PC-3 (cell line): ENCODE results near the gene RUFY3. TPM values are rescaled to one million over a fixed set of nuclear protein-coding genes. Genes with fewer than 3 reads are reported as not detected.

Experiments
- ATAC-seq: fragments of 200-7000 bp; cut with Tn5 transposase; 2 replicates; pipeline ENCODE4 v1.9.1; 2020; ENCODE audit warnings: mild to moderate bottlenecking, moderate library complexity
- BruUV-seq: library from RNA; stranded (reverse); fragments of 400-500 nt; replicated peaks from 2 replicates; lab custom pipeline; 2021; lab: Mats Ljungman, UMichigan
- CTCF ChIA-PET: fragments of 300-600 bp; sonication (Branson Sonifier 250); formaldehyde crosslinking; loops from one replicate; lab custom pipeline; 2022; ENCODE audit warnings: antibody characterized with exemption; lab: Charles Lee
- POLR2A ChIA-PET: fragments of 300-600 bp; sonication (Branson Sonifier 250); formaldehyde crosslinking; loops from one replicate; lab custom pipeline; 2022; ENCODE audit warnings: antibody characterized with exemption; ENCODE audit not compliant: unreplicated experiment; lab: Charles Lee
- DNase-seq: peaks from one replicate; pipeline ENCODE4 v3.0.0-alpha.2; 2015
- H2AFZ ChIP-seq: fragments of 300-600 bp; sonication (generic); 2 replicates; pipeline ENCODE4 v1.6.0; 2016; ENCODE audit warnings: antibody characterized with exemption, low read length
- H3F3A ChIP-seq: fragments of 300-600 bp; sonication (generic); one replicate; pipeline ENCODE4 v1.6.0; 2017; ENCODE audit warnings: antibody characterized with exemption, low read length, control low read depth, mild to moderate bottlenecking; ENCODE audit not compliant: unreplicated experiment
- H3K27ac ChIP-seq: fragments of 300-600 bp; sonication (generic); 2 replicates; pipeline ENCODE4 v1.5.1; 2016; ENCODE audit warnings: mild to moderate bottlenecking, low read length
- H3K27me3 ChIP-seq: fragments of 300-600 bp; sonication (generic); 2 replicates; pipeline ENCODE4 v1.6.1; 2016; ENCODE audit warnings: low read length, mixed read lengths
- H3K36me3 ChIP-seq: fragments of 300-600 bp; sonication (generic); 2 replicates; pipeline ENCODE4 v1.6.1; 2016; ENCODE audit warnings: low read depth, mixed run types, low read length, mixed read lengths
- H3K4me1 ChIP-seq: fragments of 300-600 bp; sonication (generic); 2 replicates; pipeline ENCODE4 v1.5.1; 2016; ENCODE audit warnings: low read length; ENCODE audit not compliant: insufficient read depth
- H3K4me2 ChIP-seq: fragments of 300-600 bp; sonication (generic); 2 replicates; pipeline ENCODE4 v1.6.0; 2016; ENCODE audit warnings: low read length
- H3K4me3 ChIP-seq: fragments of 300-600 bp; sonication (generic); 2 replicates; pipeline ENCODE4 v1.5.1; 2016; ENCODE audit warnings: mild to moderate bottlenecking, low read length, mixed read lengths
- H3K79me2 ChIP-seq: fragments of 300-600 bp; sonication (generic); 2 replicates; pipeline ENCODE4 v1.6.1; 2017; ENCODE audit warnings: low read length, mixed read lengths
- H3K9ac ChIP-seq: fragments of 300-600 bp; sonication (generic); 2 replicates; pipeline ENCODE4 v1.6.0; 2016; ENCODE audit warnings: mild to moderate bottlenecking, low read length
- H3K9me2 ChIP-seq: fragments of 300-600 bp; sonication (generic); replicated peaks from 2 replicates; pipeline ENCODE4 v1.6.1; 2016; ENCODE audit warnings: mixed run types, low read length, mixed read lengths
- H3K9me3 ChIP-seq: fragments of 300-600 bp; sonication (generic); 2 replicates; pipeline ENCODE4 v1.6.1; 2016; ENCODE audit warnings: low read length, mixed read lengths
- H4K20me1 ChIP-seq: fragments of 300-600 bp; sonication (generic); 2 replicates; pipeline ENCODE4 v1.6.1; 2016; ENCODE audit warnings: low read length, mixed read lengths
- EZH2 ChIP-seq: fragments of 300-600 bp; sonication (generic); IDR thresholded peaks from one replicate; pipeline ENCODE4 v1.6.1; 2017; ENCODE audit warnings: antibody characterized with exemption, mild to moderate bottlenecking, low read length; ENCODE audit not compliant: unreplicated experiment
- EZH2phosphoT487 ChIP-seq: fragments of 300-600 bp; sonication (generic); IDR thresholded peaks from 2 replicates; pipeline ENCODE4 v1.6.1; 2018; ENCODE audit warnings: mild to moderate bottlenecking, antibody characterized with exemption, low read length, borderline replicate concordance
- intact Hi-C: fragments of 100-400 bp; cut with micrococcal nuclease; formaldehyde crosslinking; loops from 2 replicates; pipeline ENCODE4 v1.9.0; 2023
- total RNA-seq: library from RNA; depleted of rRNA; stranded (reverse); fragments of >200 nt; gene quantifications from 2 replicates; pipeline ENCODE4 v1.2.3, GENCODE V29; 2014; rRNA removed
- TF ChIP-seq, protein P1 (sequence below): fragments of 300-600 bp; sonication (generic); conservative IDR thresholded peaks from 2 replicates; pipeline ENCODE4 v1.5.1; 2017; ENCODE audit warnings: antibody characterized with exemption, low read depth, mild to moderate bottlenecking, low read length

Gene RUFY3
- total RNA-seq, 1 experiment from 2014 or later = 25.6 TPM

DNA sequence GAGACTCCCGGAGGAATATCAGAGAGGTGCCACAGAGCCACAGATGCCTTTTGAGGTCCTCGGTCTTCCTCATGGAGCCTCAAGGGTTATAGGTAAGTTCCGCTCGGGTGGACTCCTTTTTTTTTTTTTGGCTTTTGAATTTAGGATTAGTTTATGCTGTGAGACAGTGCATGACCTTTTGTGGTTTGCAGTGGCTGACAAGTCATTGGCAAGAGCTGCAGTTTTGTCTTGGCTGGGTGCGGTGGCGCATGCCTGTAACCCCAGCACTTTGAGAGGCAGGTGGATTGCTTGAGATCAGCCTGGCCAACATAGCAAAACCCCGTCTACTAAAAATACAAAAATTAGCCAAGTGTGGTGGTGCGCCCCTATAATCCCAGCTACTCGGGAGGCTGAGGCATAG is 122.4 kb downstream of the RUFY3 start:
- Histone ChIP-seq H3K79me2 (peaks cover 5% of the 10 kb centered on the region), H3K4me3 (no peak overlapping the region), H2AFZ (no peak overlapping the region), H3K9me3 (no peaks in the 10 kb centered on the region), H3K9ac (no peak overlapping the region), H4K20me1 (no peaks in the 10 kb centered on the region), H3K4me1 (no peaks in the 10 kb centered on the region), H3F3A (no peaks in the 10 kb centered on the region), H3K27ac (no peak overlapping the region), H3K9me2 (no peaks in the 10 kb centered on the region), H3K4me2 (no peak overlapping the region), H3K36me3 (no peaks in the 10 kb centered on the region), H3K27me3 (no peaks in the 10 kb centered on the region)
- ATAC-seq (no peak), DNase-seq (no peak)
- BruUV-seq = no TSS peak
- intact Hi-C loops = no loop called here
- ChIA-PET CTCF (interaction anchor here (0.5 kb wide), 1 partner anchor 22 kb away, joined by 3 read pairs; no protein-coding TSS in a partner anchor), POLR2A (no interaction called here)
- no peak for TF ChIP-seq EZH2phosphoT487
- TF ChIP-seq, protein P1, sequence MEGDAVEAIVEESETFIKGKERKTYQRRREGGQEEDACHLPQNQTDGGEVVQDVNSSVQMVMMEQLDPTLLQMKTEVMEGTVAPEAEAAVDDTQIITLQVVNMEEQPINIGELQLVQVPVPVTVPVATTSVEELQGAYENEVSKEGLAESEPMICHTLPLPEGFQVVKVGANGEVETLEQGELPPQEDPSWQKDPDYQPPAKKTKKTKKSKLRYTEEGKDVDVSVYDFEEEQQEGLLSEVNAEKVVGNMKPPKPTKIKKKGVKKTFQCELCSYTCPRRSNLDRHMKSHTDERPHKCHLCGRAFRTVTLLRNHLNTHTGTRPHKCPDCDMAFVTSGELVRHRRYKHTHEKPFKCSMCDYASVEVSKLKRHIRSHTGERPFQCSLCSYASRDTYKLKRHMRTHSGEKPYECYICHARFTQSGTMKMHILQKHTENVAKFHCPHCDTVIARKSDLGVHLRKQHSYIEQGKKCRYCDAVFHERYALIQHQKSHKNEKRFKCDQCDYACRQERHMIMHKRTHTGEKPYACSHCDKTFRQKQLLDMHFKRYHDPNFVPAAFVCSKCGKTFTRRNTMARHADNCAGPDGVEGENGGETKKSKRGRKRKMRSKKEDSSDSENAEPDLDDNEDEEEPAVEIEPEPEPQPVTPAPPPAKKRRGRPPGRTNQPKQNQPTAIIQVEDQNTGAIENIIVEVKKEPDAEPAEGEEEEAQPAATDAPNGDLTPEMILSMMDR = no peak
- no peak for TF ChIP-seq EZH2

- Histone ChIP-seq H3K4me3 (no peak overlapping the region), H3K36me3 (no peaks in the 10 kb centered on the region), H3K9ac (no peak overlapping the region), H3K4me1 (no peaks in the 10 kb centered on the region), H3F3A (no peaks in the 10 kb centered on the region), H3K27ac (no peak overlapping the region), H3K9me3 (no peaks in the 10 kb centered on the region), H4K20me1 (no peaks in the 10 kb centered on the region), H2AFZ (0 out of 2 replicates have a peak overlapping the region, but pooled peaks have one; percentile 19), H3K27me3 (no peaks in the 10 kb centered on the region), H3K4me2 (no peak overlapping the region), H3K9me2 (no peaks in the 10 kb centered on the region), H3K79me2 (no peaks in the 10 kb centered on the region)
- ChIA-PET CTCF (no interaction called here), POLR2A (no interaction called here)
- intact Hi-C loops = no loop called here
- TF ChIP-seq EZH2 (no peak), EZH2phosphoT487 (no peak)
- TF ChIP-seq, protein P1 = no peak
- ATAC-seq = no peak
- no TSS peak for BruUV-seq
- no peak for DNase-seq
These were observed 127.5 kb downstream of the RUFY3 start for GRCh38 chr4:70849291-70849690.

GRCh38 chr4:70855464-70855863 is 133.7 kb downstream of the RUFY3 start:
- Histone ChIP-seq H3K36me3 (no peaks in the 10 kb centered on the region), H3K9ac (no peak overlapping the region), H3K79me2 (no peaks in the 10 kb centered on the region), H3K4me1 (peaks cover 10% of the 10 kb centered on the region), H3K27ac (no peak overlapping the region), H3K27me3 (no peaks in the 10 kb centered on the region), H3K4me3 (no peak overlapping the region), H3K9me2 (no peaks in the 10 kb centered on the region), H3K9me3 (no peaks in the 10 kb centered on the region), H3F3A (no peaks in the 10 kb centered on the region), H4K20me1 (no peaks in the 10 kb centered on the region), H3K4me2 (no peak overlapping the region), H2AFZ (no peak overlapping the region)
- ATAC-seq = no peak
- no TSS peak for BruUV-seq
- TF ChIP-seq, protein P1 = no peak
- intact Hi-C loops = no loop called here
- POLR2A ChIA-PET = no interaction called here
- no peak for DNase-seq
- CTCF ChIA-PET = no interaction called here

Other genes starting within 250 kb of the RUFY3 start
- gene MUC7, start 249.8 kb upstream of the RUFY3 start, total RNA-seq = 0.04 TPM in 1 of 2 replicates, not detected in the other
- gene AMTN, start 203.4 kb upstream of the RUFY3 start, total RNA-seq = 0.40 TPM in 1 of 2 replicates, not detected in the other
- not detected in 2 replicates for gene AMBN, start 129.7 kb upstream of the RUFY3 start, total RNA-seq
- gene ENAM, start 93.2 kb upstream of the RUFY3 start, total RNA-seq = not detected in 2 replicates
- not detected in 2 replicates for gene JCHAIN, start 55.5 kb upstream of the RUFY3 start, total RNA-seq
- 27.8 and 38.5 TPM in 2 replicates for gene UTP3, start 33.4 kb upstream of the RUFY3 start, total RNA-seq
- 102 and 103 TPM in 2 replicates for gene GRSF1, start 117.9 kb downstream of the RUFY3 start, total RNA-seq
- gene MOB1B, start 180.4 kb downstream of the RUFY3 start, total RNA-seq = 11.4 and 12.6 TPM in 2 replicates